ENCODE data around the gene TMEM45A. TPM values are rescaled to one million over a fixed set of nuclear protein-coding genes. Genes with fewer than 3 reads are reported as not detected.
A peak's percentile ranks its signal among the peaks of the same experiment; 100 is the strongest.

Gene TMEM45A
- total and polyA plus RNA-seq, 7 donors = 1.4 to 23.9 (median 12.2) TPM

DNA sequence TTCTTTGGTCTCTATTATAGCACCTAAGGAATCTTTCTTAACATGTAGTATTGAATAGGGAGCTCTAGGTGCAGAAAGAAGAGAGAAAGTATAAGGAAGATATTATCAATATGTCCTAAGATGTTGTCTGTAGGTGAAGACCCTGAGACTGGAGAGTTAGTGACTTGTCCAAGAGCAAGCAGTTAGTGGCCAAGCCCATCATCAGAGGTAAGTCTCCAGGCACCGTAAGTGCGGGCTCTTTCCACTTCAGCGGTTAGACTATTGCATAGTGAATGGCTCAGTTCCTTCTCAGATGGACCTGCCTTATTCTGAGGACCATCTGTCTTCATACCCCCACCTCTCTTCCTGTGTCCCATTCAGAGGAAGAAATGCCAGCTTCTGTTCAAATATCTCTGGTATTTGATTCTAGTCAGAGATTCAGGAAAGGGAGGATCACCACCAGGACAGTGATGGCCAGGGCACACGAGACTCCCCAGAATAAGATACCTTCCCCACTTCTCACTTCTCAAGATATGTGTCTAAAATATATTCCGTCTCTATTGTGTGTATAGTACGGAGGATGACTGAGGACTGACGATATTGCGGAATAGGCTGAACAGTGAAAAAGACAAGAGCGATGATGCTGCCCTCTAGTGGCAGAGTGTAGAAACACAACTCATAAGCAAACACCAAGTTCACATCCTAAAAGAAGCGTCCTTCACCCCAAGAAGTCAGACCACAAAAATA lies 97.9 kb downstream of the TMEM45A start:
- Histone ChIP-seq H3K9me3 (no peaks in the 10 kb centered on the region), H3K4me1 (peaks cover 0 to 13% (median 7%) of the 10 kb centered on the region in 4 donors), H3K4me3 (no peak overlapping the region), H3K27ac (no peak overlapping the region), H3K36me3 (no peaks in the 10 kb centered on the region), H3K27me3 (no peaks in the 10 kb centered on the region)
- WGBS, 2 donors = 29 to 30% methylated on average over 10 of the region's 10 CpGs
- peak; percentile 77 for DNase-seq
- intact Hi-C loops (cut with DNase I) = loop anchor here (1.0 kb wide), 1 partner anchor 128 kb away; no protein-coding TSS in a partner anchor
- TF ChIP-seq EP300 (IDR thresholded peaks at IDR 0.05) (no peak), CTCF (IDR thresholded peaks at IDR 0.05) (peak; percentile 69 to 87 (median 75))

GRCh38 chr3:100590840-100591147 lies 98.4 kb downstream of the TMEM45A start:
- peaks cover 0 to 13% (median 7%) of the 10 kb centered on the region in 4 donors for H3K4me1 ChIP-seq
- no peak overlapping the region for H3K4me3 ChIP-seq
- H3K9me3 ChIP-seq = no peaks in the 10 kb centered on the region
- no peaks in the 10 kb centered on the region for H3K36me3 ChIP-seq
- intact Hi-C loops (cut with DNase I) = loop anchor here (1.0 kb wide), 1 partner anchor 128 kb away; no protein-coding TSS in a partner anchor
- no peak for DNase-seq
- H3K27ac ChIP-seq = no peak overlapping the region
- H3K27me3 ChIP-seq = no peaks in the 10 kb centered on the region
- TF ChIP-seq CTCF (IDR thresholded peaks at IDR 0.05) (peak in 1 of 4 experiments; percentile 25), POLR2A (IDR thresholded peaks at IDR 0.05) (no peak), EP300 (IDR thresholded peaks at IDR 0.05) (no peak), POLR2AphosphoS5 (IDR thresholded peaks at IDR 0.05) (no peak)
- WGBS, 2 donors = 4 to 19% methylated on average over 1 of the region's 1 CpG

DNA sequence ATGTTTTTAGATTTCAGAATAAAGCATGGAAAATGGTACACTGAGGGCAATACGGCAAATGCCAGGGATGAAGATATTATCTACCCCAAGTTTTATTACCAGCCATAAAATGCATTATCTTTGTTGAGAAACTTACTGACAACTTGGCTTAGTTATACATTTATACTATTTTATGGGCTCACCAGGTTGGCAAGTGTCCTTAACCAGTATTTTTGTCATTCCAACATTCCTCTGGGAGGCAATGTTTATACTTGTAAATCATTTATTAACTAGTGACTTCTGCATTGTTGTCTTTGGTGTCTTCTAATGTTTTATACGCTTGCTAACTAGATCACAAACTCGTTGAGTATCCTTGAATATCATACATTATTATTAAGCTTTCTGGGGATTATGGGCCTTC lies 99.0 kb downstream of the TMEM45A start:
- Histone ChIP-seq H3K4me1 (peaks cover 0 to 13% (median 7%) of the 10 kb centered on the region in 4 donors), H3K27me3 (no peaks in the 10 kb centered on the region), H3K36me3 (no peaks in the 10 kb centered on the region), H3K9me3 (no peaks in the 10 kb centered on the region), H3K27ac (no peak overlapping the region), H3K4me3 (no peak overlapping the region)
- DNase-seq = no peak
- no peak for TF ChIP-seq EP300 (IDR thresholded peaks at IDR 0.05)
- TF ChIP-seq CTCF (IDR thresholded peaks at IDR 0.05) = no peak
- TF ChIP-seq POLR2AphosphoS5 (IDR thresholded peaks at IDR 0.05) = no peak
- TF ChIP-seq POLR2A (IDR thresholded peaks at IDR 0.05) = no peak
- intact Hi-C loops (cut with DNase I) = no loop called here
- WGBS, 2 donors = 14 to 60% methylated on average over 3 of the region's 3 CpGs

DNA sequence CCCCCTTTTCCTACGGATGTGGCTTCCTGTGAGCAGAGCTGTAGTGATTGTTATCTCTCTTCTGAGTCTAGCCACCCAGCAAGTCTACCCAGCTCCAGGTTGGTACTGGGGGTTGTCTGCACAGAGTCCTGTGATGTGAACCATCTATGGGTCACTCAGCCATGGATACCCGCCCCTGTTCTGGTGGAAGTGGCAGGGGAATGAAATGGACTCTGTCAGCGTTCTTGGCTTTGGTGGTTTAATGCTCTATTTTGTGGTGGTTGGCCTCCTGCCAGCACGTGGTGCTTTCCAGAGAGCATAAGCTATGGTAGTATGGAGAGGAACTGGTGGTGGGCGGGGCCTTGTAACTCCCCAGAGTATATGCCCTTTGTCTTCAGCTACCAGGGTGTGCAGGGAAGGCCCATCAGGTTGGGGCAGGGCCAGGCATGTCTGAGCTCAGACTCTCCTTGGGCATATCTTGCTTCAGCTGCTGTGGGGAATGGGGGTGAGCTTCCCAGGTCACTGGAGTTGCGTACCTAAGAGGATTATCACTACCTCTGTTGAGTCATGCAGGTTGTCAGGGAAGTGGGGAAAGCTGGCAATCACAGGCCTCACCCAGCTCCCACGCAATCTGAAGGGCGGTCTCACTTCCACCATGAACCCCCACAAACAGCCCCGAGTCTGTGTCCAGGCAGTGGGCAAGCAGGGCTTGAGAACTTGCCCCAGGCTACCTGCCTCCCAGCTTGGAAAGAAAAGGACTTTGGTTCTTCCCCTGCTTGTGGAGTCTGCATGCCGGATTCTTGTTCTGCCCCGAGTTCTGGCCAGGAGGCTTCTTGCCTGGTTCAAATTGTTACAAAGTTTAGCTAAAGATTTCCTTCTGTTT lies 108.0 kb downstream of the TMEM45A start:
- H3K27me3 ChIP-seq = no peaks in the 10 kb centered on the region
- H3K27ac ChIP-seq = no peak overlapping the region
- H3K36me3 ChIP-seq = no peaks in the 10 kb centered on the region
- WGBS, 2 donors = 69 to 76% methylated on average over 11 of the region's 11 CpGs
- TF ChIP-seq CTCF (IDR thresholded peaks at IDR 0.05) = no peak
- no peak for TF ChIP-seq EP300 (IDR thresholded peaks at IDR 0.05)
- no peaks in the 10 kb centered on the region for H3K9me3 ChIP-seq
- intact Hi-C loops (cut with DNase I) = no loop called here
- no peak overlapping the region for H3K4me3 ChIP-seq
- DNase-seq = no peak
- no peaks in the 10 kb centered on the region for H3K4me1 ChIP-seq
